Chondrocyte (in vitro differentiated cells): ENCODE results near the gene LAT. TPM values are rescaled to one million over a fixed set of nuclear protein-coding genes. Genes with fewer than 3 reads are reported as not detected.

Experiments
- DNase-seq: peaks from one replicate; pipeline ENCODE4 v3.0.0; 2021; ENCODE audit warnings: mixed read lengths, low spot score
- H3K27ac Mint-ChIP-seq: one replicate; pipeline ENCODE4 v1.8.0; 2021; ENCODE audit warnings: mild to moderate bottlenecking, moderate library complexity, mixed read lengths; ENCODE audit not compliant: unreplicated experiment
- H3K27me3 Mint-ChIP-seq: 2 replicates; pipeline ENCODE4 v1.8.0; 2021; ENCODE audit warnings: low read depth, mixed read lengths
- H3K36me3 Mint-ChIP-seq: 2 replicates; pipeline ENCODE4 v1.8.0; 2021; ENCODE audit warnings: low read depth, mixed read lengths
- H3K4me1 Mint-ChIP-seq: 2 replicates; pipeline ENCODE4 v1.8.0; 2021; ENCODE audit warnings: low read depth, mild to moderate bottlenecking, mixed read lengths
- H3K4me3 Mint-ChIP-seq: one replicate; pipeline ENCODE4 v1.8.0; 2021; ENCODE audit warnings: mild to moderate bottlenecking, moderate library complexity, mixed read lengths; ENCODE audit not compliant: unreplicated experiment
- H3K9me3 Mint-ChIP-seq: 2 replicates; pipeline ENCODE4 v1.8.0; 2021; ENCODE audit warnings: low read depth, mixed read lengths
- CTCF ChIP-seq: fragments of 200-600 bp; sonication (generic); IDR thresholded peaks from 2 replicates; pipeline ENCODE4 v1.5.0; 2021; ENCODE audit warnings: antibody characterized with exemption, mild to moderate bottlenecking, moderate library complexity
- total RNA-seq: library from RNA; stranded (reverse); gene quantifications from 3 replicates; pipeline ENCODE4 v1.2.1, GENCODE V29; 2021

Gene LAT
- total RNA-seq, 1 donor from 2014 or later, result 11.7 TPM

DNA sequence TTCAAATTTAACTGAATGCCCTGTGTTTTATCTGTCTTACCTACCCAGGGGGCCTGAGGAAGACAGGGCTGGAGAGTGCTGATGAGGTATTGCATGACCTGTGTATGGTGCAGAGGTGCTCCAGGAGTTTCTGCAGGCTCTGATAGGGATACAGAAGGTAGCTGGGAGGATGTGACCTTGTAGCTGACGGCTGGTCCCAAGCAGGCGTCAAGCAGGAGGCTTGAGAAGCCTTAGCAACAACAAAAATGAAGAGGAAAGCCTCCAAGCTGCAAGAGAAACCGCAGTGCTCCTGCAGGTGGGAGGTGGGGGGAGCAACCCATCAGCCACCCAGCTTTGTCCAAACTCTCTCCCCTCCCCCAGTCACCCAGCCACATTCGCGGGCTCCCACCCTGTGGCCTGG, 40.4 kb downstream of the LAT start:
- no peak for TF ChIP-seq CTCF
- H3K27ac Mint-ChIP-seq, result no peak overlapping the region
- DNase-seq, result no peak
- H3K4me3 Mint-ChIP-seq, result no peak overlapping the region
- no peaks in the 10 kb centered on the region for H3K9me3 Mint-ChIP-seq
- H3K4me1 Mint-ChIP-seq, result peaks cover 16% of the 10 kb centered on the region
- H3K36me3 Mint-ChIP-seq, result no peaks in the 10 kb centered on the region
- no peaks in the 10 kb centered on the region for H3K27me3 Mint-ChIP-seq

DNA sequence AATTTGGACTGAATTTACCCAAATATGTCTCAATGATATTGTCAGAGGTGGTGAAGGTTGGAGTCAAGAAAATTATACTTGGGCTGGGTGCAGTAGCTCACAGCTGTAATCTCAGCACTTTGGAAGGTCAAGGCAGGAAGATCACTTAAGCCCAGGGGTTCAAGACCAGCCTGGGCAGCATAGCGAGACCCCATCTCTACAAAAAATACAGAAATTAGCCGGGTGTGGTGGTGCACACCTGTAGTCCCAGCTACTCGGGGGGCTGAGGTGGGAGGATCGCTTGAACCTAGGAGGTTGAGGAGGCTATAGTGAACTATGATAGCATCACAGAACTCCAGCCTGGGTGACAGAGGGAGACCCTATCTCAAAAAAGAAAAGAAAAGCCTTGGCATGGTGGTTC, 40.9 kb downstream of the LAT start:
- Mint-ChIP-seq H3K4me3 (no peak overlapping the region), H3K36me3 (no peaks in the 10 kb centered on the region), H3K27me3 (no peaks in the 10 kb centered on the region), H3K4me1 (peaks cover 16% of the 10 kb centered on the region), H3K9me3 (no peaks in the 10 kb centered on the region), H3K27ac (no peak overlapping the region)
- TF ChIP-seq CTCF, result no peak
- no peak for DNase-seq

GRCh38 chr16:29028457-29029167, 43.8 kb downstream of the LAT start:
- Mint-ChIP-seq H3K4me1 (peaks cover 16% of the 10 kb centered on the region), H3K36me3 (no peaks in the 10 kb centered on the region), H3K9me3 (no peaks in the 10 kb centered on the region), H3K4me3 (no peak overlapping the region), H3K27ac (peak overlapping the region; percentile 79), H3K27me3 (no peaks in the 10 kb centered on the region)
- DNase-seq, result no peak
- TF ChIP-seq CTCF, result no peak

DNA sequence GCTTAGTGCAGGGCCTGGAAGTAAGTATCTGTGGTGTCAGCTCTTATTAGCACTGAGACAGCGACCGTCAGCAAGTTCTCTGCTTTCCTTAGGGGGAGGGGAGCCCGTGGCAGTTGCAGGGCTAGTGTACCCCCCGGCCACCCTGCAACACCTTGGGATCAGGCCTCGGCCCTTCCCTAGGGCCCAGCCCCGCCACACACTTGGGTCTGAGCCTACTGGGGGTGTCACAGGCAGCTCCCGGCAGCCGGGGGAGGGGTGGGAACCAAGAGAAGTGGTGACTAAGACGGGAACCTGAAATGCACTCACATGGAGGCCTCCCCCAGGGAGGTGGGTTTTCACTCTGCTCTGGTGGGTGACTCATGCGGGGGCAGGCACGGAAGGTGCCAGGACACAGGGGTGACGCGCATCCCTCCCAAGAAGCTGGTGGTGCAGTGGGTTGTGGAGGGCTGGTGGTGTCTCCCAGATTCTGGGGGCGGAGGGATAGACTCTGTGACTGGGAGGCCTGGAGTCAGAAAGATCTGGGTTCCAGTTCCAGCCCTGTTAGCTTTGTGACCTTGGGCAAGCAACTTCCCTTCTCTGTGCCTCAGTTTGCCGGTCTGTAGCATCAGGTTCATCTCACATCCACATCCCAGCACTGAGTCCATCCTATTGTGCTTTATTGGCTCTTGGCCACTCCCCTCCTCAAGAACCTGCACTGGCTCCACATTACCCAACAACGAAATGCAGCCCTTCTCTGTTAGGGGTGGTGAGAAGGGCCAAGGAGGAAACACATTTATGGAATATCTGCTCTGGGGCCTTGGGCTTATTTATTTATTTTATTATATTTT, 44.5 kb downstream of the LAT start:
- no peaks in the 10 kb centered on the region for H3K27me3 Mint-ChIP-seq
- H3K27ac Mint-ChIP-seq, result peak overlapping the region; percentile 79
- H3K36me3 Mint-ChIP-seq, result no peaks in the 10 kb centered on the region
- H3K4me3 Mint-ChIP-seq, result peak overlapping the region; percentile 6
- no peaks in the 10 kb centered on the region for H3K9me3 Mint-ChIP-seq
- no peak for TF ChIP-seq CTCF
- no peak for DNase-seq
- H3K4me1 Mint-ChIP-seq, result peaks cover 16% of the 10 kb centered on the region

DNA sequence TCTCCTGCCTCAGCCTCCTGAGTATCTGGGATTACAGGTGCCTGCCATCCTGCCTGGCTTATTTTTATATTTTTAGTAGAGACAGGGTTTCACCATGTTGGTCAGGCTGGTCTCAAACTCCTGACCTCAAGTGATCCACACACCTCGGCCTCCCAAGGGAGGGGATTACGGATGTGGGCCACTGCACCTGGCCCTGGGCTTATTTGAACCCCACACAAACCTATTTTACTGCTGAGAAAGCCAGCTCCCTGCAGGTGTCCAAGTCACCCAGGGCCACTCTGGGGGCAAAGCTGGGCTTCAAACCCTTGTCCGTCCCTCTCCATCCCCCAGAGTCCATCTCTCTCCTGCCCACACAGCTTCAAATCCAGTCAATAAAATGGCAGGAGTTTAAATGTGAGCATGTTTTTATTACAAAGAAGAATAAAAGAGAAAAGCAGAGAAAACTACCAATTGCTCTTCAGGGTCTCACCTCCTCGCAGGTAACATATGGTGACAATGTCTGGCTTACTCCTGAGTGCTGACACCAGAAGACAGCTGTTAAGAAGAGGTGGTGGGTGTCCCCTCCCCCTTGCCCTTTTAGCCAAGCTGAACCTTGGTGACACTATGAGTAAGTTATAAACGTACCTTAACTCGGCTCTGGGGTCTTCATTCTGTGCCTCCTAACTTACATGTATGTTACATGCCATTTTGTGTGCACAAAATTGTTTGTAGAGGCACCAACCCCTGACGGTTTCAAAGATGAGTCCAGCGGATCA, 45.4 kb downstream of the LAT start:
- Mint-ChIP-seq H3K27ac (no peak overlapping the region), H3K4me1 (peaks cover 16% of the 10 kb centered on the region), H3K36me3 (no peaks in the 10 kb centered on the region), H3K9me3 (no peaks in the 10 kb centered on the region), H3K4me3 (no peak overlapping the region), H3K27me3 (no peaks in the 10 kb centered on the region)
- no peak for TF ChIP-seq CTCF
- DNase-seq, result no peak
